Inflammatory macrophage treated with lipopolysaccharide for 4 hours (primary cell): ENCODE measurements around the gene GTF3C1.
A peak's percentile ranks its signal among the peaks of the same experiment; 100 is the strongest.
"Not testable (repeated sequence)": the region's sequence is repeated elsewhere in the genome, so short reads cannot be mapped to it uniquely, and the experiment has no call there.

Experiments used
- DNase-seq: peaks from one replicate; pipeline ENCODE4 v3.0.0-alpha.2; 2020

GTF3C1 gene

DNA sequence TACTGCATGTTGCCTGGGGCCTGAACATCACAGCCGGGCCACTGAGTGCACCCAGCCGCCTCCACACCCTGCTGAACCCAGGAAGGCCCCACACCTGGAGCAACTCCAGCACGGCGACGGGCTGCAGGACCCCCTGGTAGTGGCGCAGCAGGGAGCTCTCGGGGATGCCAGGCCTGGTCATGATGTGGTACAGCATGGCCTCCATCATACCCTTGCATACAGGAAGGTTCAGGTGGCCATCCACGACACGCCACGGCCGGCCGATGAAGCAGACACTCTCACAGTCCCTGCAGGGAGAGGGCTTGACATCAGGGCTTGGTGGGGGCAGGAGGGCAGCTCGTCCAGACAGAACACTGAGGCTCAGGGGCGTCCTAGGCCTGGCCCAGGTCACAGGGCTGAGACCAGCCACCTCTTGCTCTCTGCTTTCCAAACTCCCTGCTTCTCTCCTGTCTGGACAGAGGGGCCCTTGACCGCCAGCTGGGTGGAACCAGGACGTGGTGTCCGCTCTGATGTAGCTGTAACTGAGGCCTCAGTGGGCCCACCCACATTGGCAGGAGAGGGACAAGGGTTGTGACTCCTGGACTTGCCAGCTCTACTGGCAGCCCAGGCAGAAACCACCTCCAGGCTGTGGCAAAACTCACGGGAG, 87.4 kb downstream of the GTF3C1 start:
- no peak for DNase-seq

DNA sequence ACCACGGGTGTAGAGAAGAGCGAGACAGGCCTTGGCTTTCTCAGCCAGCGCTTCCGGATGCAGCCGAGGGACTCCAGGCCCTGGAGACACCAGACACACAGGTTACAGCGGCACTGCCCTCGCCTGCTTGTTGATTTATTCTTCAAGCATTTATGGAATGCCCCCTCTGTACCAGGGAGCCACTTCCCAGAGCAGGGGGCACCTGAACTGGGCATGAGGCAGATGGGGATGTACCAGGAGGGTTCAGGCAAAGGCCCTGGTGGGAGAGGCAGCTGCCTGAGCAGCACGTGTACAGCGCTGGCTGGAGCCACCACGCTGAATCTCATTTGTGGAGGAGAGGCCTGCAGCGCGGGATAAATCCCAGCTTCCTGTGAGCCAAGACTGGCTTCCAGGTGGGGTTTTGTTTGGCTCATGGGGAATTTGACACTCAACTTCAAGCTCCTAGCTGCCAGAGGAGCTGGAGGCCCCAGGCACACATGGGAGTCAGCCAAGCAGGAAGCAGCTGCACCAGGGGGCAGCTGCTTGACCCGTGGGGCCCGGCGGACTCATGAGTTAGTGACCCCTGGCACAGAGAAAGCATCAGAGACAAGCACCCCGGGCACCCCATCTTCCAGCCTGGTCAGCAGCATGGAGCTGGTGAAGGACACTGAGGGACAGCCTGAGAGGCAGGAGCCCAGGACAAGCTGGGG, 88.1 kb downstream of the GTF3C1 start:
- no peak for DNase-seq

- DNase-seq = no peak
Measured at GRCh38 chr16:27460663-27461482, 88.8 kb downstream of the GTF3C1 start.

- DNase-seq = no peak
Measured at GRCh38 chr16:27460213-27460612, 89.5 kb downstream of the GTF3C1 start.

GRCh38 chr16:27458987-27459688, 90.6 kb downstream of the GTF3C1 start:
- no peak for DNase-seq

- DNase-seq = no peak
Measured at GRCh38 chr16:27458258-27458657, 91.5 kb downstream of the GTF3C1 start.

GRCh38 chr16:27457605-27457900, 92.2 kb downstream of the GTF3C1 start:
- not testable (repeated sequence) for DNase-seq

GRCh38 chr16:27455700-27456099, 94.0 kb downstream of the GTF3C1 start:
- peak; percentile 33 for DNase-seq

- no peak for DNase-seq
Measured at GRCh38 chr16:27453494-27453825, 96.3 kb downstream of the GTF3C1 start.

- no peak for DNase-seq
Measured at GRCh38 chr16:27452569-27453493, 96.9 kb downstream of the GTF3C1 start.

- no peak for DNase-seq
Measured at GRCh38 chr16:27450196-27450549, 99.5 kb downstream of the GTF3C1 start.

DNA sequence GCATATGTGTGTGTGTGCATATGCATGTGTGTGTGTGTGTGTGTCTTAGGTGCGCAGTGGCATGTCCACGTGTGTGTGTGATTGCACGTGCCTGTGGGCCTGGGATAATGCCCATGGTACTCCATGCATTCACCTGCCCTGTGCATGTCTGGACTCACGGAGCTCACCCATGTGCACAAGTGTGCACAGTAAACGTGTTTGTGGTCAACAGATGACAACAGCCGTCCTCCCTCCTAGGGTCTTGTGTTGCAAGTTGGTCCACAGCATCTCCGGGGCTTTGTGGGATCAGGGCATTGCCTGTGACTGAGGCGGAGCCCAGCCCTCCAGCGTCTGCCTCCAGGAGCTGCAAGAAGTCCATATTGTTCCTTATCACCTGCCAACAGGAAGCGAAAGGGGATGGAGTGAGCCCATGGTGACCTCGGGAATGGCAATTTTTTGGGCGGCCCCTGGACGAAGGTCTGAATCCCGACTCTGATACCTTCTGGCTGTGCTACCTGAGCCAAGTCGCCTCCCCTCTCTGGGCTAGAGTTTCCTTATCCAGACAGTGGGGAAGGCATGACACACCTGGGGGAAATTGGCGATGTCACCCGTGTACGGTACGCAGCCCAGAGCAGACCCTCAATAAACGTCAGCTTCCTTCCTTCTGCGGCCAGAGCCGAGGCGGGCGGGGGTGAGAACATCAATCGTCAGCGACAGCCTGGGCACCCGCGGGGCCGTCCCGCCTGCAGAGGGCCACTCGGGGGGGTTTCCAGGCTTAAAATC, 100.1 kb downstream of the GTF3C1 start:
- peak; percentile 78 for DNase-seq

DNA sequence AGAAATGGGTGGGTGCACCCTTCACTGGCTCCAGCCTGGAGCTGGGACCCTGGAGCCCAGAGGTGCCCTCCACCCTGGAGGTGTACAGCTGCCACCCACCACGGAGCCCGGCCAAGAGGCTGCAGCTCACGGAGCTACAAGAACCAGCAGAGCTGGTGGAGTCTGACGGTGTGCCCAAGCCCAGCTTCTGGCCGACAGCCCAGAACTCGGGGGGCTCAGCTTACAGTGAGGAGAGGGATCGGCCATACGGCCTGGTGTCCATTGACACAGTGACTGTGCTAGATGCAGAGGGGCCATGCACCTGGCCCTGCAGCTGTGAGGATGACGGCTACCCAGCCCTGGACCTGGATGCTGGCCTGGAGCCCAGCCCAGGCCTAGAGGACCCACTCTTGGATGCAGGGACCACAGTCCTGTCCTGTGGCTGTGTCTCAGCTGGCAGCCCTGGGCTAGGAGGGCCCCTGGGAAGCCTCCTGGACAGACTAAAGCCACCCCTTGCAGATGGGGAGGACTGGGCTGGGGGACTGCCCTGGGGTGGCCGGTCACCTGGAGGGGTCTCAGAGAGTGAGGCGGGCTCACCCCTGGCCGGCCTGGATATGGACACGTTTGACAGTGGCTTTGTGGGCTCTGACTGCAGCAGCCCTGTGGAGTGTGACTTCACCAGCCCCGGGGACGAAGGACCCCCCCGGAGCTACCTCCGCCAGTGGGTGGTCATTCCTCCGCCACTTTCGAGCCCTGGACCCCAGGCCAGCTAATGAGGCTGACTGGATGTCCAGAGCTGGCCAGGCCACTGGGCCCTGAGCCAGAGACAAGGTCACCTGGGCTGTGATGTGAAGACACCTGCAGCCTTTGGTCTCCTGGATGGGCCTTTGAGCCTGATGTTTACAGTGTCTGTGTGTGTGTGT, 100.9 kb downstream of the GTF3C1 start:
- no peak for DNase-seq

GRCh38 chr16:27447301-27447700, 102.4 kb downstream of the GTF3C1 start:
- DNase-seq = no peak

- no peak for DNase-seq
Measured at GRCh38 chr16:27446721-27447120, 103.0 kb downstream of the GTF3C1 start.

DNA sequence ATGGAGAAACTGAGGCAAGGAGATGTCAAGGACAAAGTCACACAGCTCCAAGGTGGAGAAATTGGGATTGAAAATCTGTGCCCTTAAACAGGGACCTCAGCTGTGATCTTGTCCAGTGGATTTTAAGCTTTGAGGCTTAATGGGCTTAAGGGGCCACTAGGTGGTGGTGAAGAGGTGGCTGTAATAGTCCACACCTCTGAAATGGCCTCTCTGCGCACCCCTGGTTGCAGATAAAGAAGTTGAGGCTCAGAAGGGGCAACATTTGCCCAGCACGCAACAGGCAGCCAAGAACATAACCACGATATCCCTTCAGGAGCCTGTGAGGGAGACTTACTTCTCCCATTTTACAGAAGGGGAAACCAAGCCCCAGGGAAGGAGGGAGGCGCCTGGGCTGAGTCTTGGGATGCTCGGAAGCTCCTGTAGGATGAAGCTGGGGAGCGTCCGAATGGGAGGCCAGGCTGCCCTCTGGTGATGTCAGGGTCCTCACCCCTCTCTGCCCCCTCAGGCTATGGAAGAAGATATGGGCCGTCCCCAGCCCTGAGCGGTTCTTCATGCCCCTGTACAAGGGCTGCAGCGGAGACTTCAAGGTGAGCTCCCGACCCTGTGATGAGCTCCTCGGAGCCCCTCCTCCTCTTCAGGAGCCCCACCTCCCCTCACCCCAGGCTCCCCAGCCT, 104.1 kb downstream of the GTF3C1 start:
- DNase-seq = no peak

DNA sequence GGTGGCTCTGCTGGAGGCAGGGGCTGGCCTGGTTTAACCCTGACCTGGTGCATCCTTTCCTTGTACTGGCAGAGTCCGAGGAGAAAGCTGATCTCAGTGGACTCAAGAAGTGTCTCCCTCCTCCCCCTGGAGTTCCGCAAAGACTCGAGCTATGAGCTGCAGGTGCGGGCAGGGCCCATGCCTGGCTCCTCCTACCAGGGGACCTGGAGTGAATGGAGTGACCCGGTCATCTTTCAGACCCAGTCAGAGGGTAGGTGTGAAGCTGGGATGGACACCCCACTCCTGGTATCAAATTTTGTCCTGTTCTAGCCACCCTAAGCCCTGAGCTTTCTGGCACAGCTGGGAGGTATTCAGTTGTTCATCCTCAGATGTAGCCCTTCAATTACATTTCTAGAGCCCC, 105.2 kb downstream of the GTF3C1 start:
- no peak for DNase-seq

DNA sequence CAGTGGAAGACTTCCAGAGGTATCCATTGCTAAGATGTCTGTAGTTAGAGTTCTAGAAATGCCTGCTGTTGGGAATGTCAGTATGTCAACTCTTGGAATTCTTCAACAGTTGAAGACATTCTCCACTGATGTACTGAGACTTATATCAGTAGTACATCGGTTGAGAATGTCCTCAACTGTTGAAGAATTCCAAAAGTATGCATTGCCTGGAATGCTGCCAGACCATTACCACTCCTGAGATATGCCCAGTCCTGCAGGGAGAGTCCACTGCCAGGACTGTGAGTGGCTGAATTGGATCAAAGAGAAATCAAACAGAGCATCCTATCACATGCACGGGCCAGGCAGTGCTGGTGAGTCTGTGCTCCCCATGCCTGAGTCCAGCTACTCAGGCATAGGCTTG, 105.7 kb downstream of the GTF3C1 start:
- DNase-seq = no peak

DNA sequence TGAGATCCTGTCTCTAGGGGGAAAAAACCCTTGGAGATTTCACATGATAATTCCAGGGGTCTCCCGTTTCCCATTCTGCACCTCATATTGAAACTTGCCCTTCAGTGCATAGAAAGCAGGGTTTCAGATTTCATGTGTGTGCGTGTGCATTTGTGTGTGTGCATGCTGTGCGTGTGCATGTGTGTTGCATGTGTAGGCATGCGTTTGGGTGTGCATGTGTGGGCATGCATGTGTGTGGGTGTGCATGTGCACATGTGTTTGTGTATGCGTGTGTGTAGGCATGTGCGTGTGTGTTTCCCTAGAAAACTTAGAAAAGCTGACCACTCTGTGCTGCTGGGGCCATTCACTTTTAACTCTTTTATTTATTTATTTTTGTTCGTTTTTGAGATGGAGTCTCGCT, 107.7 kb downstream of the GTF3C1 start:
- no peak for DNase-seq

- no peak for DNase-seq
Measured at GRCh38 chr16:27441276-27441675, 108.4 kb downstream of the GTF3C1 start.
